ENCODE results near the gene ELK4. TPM values are rescaled to one million over a fixed set of nuclear protein-coding genes. Genes with fewer than 3 reads are reported as not detected.
A peak's percentile ranks its signal among the peaks of the same experiment; 100 is the strongest.

ELK4 gene
- total RNA-seq, 2 donors from 2014 or later, result 30.5 to 37.6 TPM

DNA sequence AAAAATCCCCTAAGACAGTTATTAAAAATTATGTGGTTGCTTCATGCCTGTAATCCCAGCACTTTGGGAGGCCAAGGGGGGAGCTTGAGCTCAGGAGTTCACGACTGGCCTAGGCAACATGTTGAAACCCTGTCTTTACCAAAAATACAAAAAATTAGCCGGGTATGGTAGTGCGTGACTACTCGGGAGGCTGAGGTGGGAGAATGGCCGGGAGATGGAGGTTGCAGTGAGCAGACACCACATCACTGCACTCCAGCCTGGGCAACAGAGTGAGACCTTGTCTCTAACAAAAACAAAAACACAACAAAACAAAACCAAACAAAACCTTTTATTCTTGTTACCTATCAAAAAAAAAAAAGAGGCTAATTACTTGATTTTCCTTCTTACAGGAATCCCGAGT lies 2.1 kb downstream of the ELK4 start:
- Histone ChIP-seq H3K9me3 (no peaks in the 10 kb centered on the region), H3K27me3 (no peaks in the 10 kb centered on the region), H3K36me3 (no peaks in the 10 kb centered on the region), H3K4me1 (no peaks in the 10 kb centered on the region), H3K4me3 (no peak overlapping the region), H3K9ac (ENCODE audit: low read depth in 2 of 2, low read length in 2 of 2) (peak overlapping the region in 1 of 2 donors; percentile 89), H3K27ac (peak overlapping the region; percentile 86)
- intact Hi-C loops (cut with DNase I), result loop anchor here (5.0 kb wide), 1 partner anchor 102 kb away; no protein-coding TSS in a partner anchor
- DNase-seq, result no peak
- TF ChIP-seq, protein P1, sequence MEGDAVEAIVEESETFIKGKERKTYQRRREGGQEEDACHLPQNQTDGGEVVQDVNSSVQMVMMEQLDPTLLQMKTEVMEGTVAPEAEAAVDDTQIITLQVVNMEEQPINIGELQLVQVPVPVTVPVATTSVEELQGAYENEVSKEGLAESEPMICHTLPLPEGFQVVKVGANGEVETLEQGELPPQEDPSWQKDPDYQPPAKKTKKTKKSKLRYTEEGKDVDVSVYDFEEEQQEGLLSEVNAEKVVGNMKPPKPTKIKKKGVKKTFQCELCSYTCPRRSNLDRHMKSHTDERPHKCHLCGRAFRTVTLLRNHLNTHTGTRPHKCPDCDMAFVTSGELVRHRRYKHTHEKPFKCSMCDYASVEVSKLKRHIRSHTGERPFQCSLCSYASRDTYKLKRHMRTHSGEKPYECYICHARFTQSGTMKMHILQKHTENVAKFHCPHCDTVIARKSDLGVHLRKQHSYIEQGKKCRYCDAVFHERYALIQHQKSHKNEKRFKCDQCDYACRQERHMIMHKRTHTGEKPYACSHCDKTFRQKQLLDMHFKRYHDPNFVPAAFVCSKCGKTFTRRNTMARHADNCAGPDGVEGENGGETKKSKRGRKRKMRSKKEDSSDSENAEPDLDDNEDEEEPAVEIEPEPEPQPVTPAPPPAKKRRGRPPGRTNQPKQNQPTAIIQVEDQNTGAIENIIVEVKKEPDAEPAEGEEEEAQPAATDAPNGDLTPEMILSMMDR (IDR thresholded peaks at IDR 0.05), result no peak

DNA sequence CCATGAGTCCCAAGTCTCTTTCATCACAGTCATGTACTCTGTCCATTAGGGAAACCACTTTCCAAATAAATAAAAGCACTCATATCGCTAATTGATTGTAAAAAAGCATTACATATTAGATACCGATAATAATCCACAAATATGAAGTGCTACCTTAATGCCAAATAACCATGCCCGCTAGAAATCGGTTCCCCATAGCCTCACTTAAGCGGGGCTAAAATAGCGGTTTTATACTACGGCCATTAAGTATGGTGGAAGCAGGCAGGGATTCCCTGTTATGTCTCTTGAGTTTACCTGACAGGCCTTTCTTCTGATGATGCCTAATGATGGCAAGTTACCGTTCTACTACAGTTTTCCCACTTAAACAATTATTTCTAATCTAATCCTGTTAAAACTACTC lies 3.9 kb downstream of the ELK4 start:
- no peak for DNase-seq
- TF ChIP-seq, protein P1 (IDR thresholded peaks at IDR 0.05), result no peak
- Histone ChIP-seq H3K36me3 (no peaks in the 10 kb centered on the region), H3K9me3 (no peaks in the 10 kb centered on the region), H3K4me3 (no peak overlapping the region), H3K9ac (ENCODE audit: low read depth in 2 of 2, low read length in 2 of 2) (no peak overlapping the region), H3K27me3 (no peaks in the 10 kb centered on the region), H3K27ac (no peak overlapping the region), H3K4me1 (no peaks in the 10 kb centered on the region)
- intact Hi-C loops (cut with DNase I), result no loop called here

DNA sequence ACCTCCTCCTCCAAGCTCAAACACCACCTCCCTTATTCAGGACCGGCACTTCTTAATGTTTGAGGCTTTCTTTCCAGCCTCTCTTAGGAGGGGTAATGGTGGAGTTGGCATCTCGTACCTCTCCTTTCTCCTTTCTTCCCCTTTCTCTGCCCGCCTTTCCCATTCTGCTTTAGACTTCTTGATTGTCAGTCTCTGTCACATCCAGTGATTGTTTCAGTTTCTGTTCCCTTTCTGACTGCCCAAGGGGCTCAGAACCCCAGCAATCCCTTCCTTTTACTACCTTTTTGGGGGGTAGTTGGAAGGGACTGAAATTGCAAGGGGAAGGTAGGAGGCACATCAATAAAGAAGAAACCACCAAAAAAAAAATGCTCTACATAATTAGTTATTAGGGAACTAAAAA lies 5.6 kb downstream of the ELK4 start:
- Histone ChIP-seq H3K36me3 (no peaks in the 10 kb centered on the region), H3K27ac (no peak overlapping the region), H3K9ac (ENCODE audit: low read depth in 2 of 2, low read length in 2 of 2) (no peak overlapping the region), H3K9me3 (no peaks in the 10 kb centered on the region), H3K4me3 (no peak overlapping the region), H3K27me3 (no peaks in the 10 kb centered on the region), H3K4me1 (no peaks in the 10 kb centered on the region)
- TF ChIP-seq, protein P1 (IDR thresholded peaks at IDR 0.05), result no peak
- intact Hi-C loops (cut with DNase I), result no loop called here
- no peak for DNase-seq

DNA sequence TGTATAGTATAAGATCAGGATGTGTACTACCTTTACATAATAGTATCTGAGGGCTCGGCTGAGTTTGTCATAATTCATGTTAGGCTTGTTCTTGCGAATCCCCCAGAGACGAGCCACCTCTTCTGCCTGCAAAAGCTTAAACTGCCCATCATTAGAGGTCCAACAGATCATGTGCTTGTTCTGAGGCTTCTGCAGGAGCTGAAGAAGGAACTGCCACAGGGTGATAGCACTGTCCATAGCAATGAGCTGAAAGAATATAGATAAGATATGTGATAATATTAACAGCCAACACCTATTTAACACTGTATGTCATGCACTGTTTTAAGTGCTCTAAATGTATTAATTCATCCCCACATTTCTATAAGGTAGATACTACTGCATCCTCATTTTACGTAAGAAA lies 8.2 kb downstream of the ELK4 start:
- intact Hi-C loops (cut with DNase I), result no loop called here
- H3K36me3 ChIP-seq, result no peaks in the 10 kb centered on the region
- H3K9me3 ChIP-seq, result no peaks in the 10 kb centered on the region
- DNase-seq, result no peak
- H3K4me1 ChIP-seq, result no peaks in the 10 kb centered on the region
- no peaks in the 10 kb centered on the region for H3K27me3 ChIP-seq
- no peak overlapping the region for H3K4me3 ChIP-seq
- H3K27ac ChIP-seq, result no peak overlapping the region
- TF ChIP-seq, protein P1 (IDR thresholded peaks at IDR 0.05), result no peak
- H3K9ac ChIP-seq (ENCODE audit: low read depth in 2 of 2, low read length in 2 of 2), result no peak overlapping the region

DNA sequence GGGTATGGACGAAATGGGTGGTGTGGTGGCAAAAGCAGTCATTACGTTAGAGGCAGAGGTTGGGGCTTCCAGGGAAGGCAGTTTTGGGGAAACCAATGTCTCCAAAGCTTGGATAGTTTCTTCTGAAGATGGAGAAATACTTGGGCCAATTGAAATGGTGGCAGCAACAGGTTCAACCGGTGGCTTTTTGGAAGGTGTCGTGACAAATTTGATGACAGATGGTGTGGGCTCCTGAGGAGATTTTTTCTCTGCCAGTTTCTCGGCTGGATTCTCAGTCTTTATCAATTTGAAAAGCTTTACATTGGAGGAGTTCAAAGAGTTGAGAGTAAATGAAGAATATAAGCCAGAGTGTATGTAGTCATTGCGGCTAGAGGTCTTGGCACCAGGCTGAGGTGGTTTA lies 11.5 kb downstream of the ELK4 start:
- no peaks in the 10 kb centered on the region for H3K4me1 ChIP-seq
- H3K27ac ChIP-seq, result no peak overlapping the region
- no peaks in the 10 kb centered on the region for H3K9me3 ChIP-seq
- no peak overlapping the region for H3K9ac ChIP-seq (ENCODE audit: low read depth in 2 of 2, low read length in 2 of 2)
- intact Hi-C loops (cut with DNase I), result no loop called here
- H3K27me3 ChIP-seq, result no peaks in the 10 kb centered on the region
- TF ChIP-seq, protein P1 (IDR thresholded peaks at IDR 0.05), result no peak
- no peak for DNase-seq
- H3K36me3 ChIP-seq, result no peaks in the 10 kb centered on the region
- no peak overlapping the region for H3K4me3 ChIP-seq

DNA sequence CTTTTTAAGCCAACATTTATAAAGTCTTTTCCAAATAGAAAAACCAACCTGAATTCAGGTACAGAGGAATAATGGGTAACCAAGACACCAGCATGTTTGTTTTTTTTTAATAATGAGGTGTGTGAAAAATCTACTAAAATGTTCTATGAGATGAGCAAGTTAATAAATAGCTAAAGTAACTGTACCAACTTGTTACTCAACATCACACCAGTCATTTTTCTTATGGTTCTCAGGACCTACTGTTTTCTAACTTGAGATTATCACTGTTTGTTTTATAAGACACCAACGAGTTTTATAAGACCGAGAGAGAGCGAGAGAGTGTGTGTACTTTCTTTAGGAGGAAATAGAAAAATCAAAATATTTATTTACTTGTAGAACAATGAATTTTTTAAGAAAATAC lies 12.4 kb downstream of the ELK4 start:
- H3K9ac ChIP-seq (ENCODE audit: low read depth in 2 of 2, low read length in 2 of 2), result no peak overlapping the region
- no peak overlapping the region for H3K27ac ChIP-seq
- H3K4me3 ChIP-seq, result no peak overlapping the region
- no peaks in the 10 kb centered on the region for H3K36me3 ChIP-seq
- no peak for DNase-seq
- no peaks in the 10 kb centered on the region for H3K9me3 ChIP-seq
- intact Hi-C loops (cut with DNase I), result no loop called here
- no peaks in the 10 kb centered on the region for H3K4me1 ChIP-seq
- TF ChIP-seq, protein P1 (IDR thresholded peaks at IDR 0.05), result no peak
- no peaks in the 10 kb centered on the region for H3K27me3 ChIP-seq
